Panc1 (cell line): Measurements from ENCODE around the gene ADAM12. TPM values are rescaled to one million over a fixed set of nuclear protein-coding genes. Genes with fewer than 3 reads are reported as not detected.

ENCODE experiments used
- ATAC-seq: fragments of 200-7000 bp; cut with Tn5 transposase; 2 replicates; pipeline ENCODE4 v1.9.1; 2020; ENCODE audit warnings: mild to moderate bottlenecking, moderate library complexity
- BruUV-seq: library from RNA; stranded (reverse); fragments of 400-500 nt; replicated peaks from 2 replicates; lab custom pipeline; 2021; lab: Mats Ljungman, UMichigan
- CTCF ChIA-PET: fragments of 300-600 bp; sonication (Branson Sonifier 250); formaldehyde crosslinking; loops from one replicate; lab custom pipeline; 2022; ENCODE audit warnings: antibody characterized with exemption; lab: Charles Lee
- POLR2A ChIA-PET: fragments of 300-600 bp; sonication (Branson Sonifier 250); formaldehyde crosslinking; loops from one replicate; lab custom pipeline; 2022; ENCODE audit warnings: antibody characterized with exemption; lab: Charles Lee
- DNase-seq: peaks from one replicate; pipeline ENCODE4 v3.0.0-alpha.2; 2010; ENCODE audit warnings: low read depth, low spot score
- H3K27ac ChIP-seq: 2 replicates; pipeline ENCODE4 v1.5.1; 2011; ENCODE audit warnings: mild to moderate bottlenecking, low read length, inconsistent platforms
- H3K27me3 ChIP-seq: fragments of 200-500 bp; sonication (Bioruptor generic); 2 replicates; pipeline ENCODE4 v1.6.0; 2014; ENCODE audit warnings: low read length, inconsistent platforms; ENCODE audit not compliant: control insufficient read depth, insufficient read depth
- H3K36me3 ChIP-seq: fragments of 200-500 bp; sonication (Bioruptor generic); 2 replicates; pipeline ENCODE4 v1.5.1; 2014; ENCODE audit warnings: inconsistent platforms, mild to moderate bottlenecking, low read length, moderate library complexity; ENCODE audit not compliant: control insufficient read depth, insufficient read depth
- H3K4me1 ChIP-seq: 2 replicates; pipeline ENCODE4 v1.5.1; 2011; ENCODE audit warnings: inconsistent platforms, mild to moderate bottlenecking, low read length, moderate library complexity; ENCODE audit not compliant: control insufficient read depth, insufficient read depth
- H3K4me3 ChIP-seq, 2 experiments: 2 replicates each; pipeline ENCODE4 v1.5.1; 2011 to 2012; ENCODE audit warnings: low read depth in 2 of 2, low read length in 2 of 2, mild to moderate bottlenecking in 2 of 2, inconsistent platforms in 1 of 2, moderate library complexity in 1 of 2
- H3K9me3 ChIP-seq: fragments of 200-500 bp; sonication (Bioruptor generic); 2 replicates; pipeline ENCODE4 v1.5.1; 2014; ENCODE audit warnings: low read depth, mild to moderate bottlenecking, inconsistent platforms, low read length, moderate library complexity; ENCODE audit not compliant: control insufficient read depth, insufficient read depth
- CTCF ChIP-seq: fragments of 450-650 bp; IDR thresholded peaks from 2 replicates; pipeline ENCODE4 v1.5.1; 2017; ENCODE audit warnings: mild to moderate bottlenecking
- POLR2AphosphoS5 ChIP-seq: IDR thresholded peaks from 2 replicates; pipeline ENCODE4 v1.6.1; 2012; ENCODE audit warnings: mild to moderate bottlenecking, low read depth, low read length, moderate library complexity
- SIN3A ChIP-seq: IDR thresholded peaks from 2 replicates; pipeline ENCODE4 v1.6.1; 2012; ENCODE audit warnings: low read depth, mild to moderate bottlenecking, low read length, moderate library complexity, borderline replicate concordance; ENCODE audit not compliant: insufficient read depth
- TCF7L2 ChIP-seq: IDR thresholded peaks from 2 replicates; pipeline ENCODE4 v1.6.1; 2011; ENCODE audit warnings: mild to moderate bottlenecking, low read depth, low read length, inconsistent platforms
- in situ Hi-C: cut with HindIII; loops from 2 replicates; pipeline ENCODE4 v1.10.0; 2016; ENCODE audit warnings: low sequenced_read_pairs, low pct_unique_long_range_greater_than_20kb
- intact Hi-C: fragments of 100-400 bp; cut with micrococcal nuclease; formaldehyde crosslinking; loops from one replicate; pipeline ENCODE4 v1.10.0; 2022; ENCODE audit not compliant: unreplicated experiment
- total RNA-seq: library from RNA; stranded (reverse); gene quantifications from one replicate; pipeline ENCODE4 v1.2.1, GENCODE V29; 2021; ENCODE audit not compliant: unreplicated experiment
- TF ChIP-seq, protein P1 (sequence below), 2 experiments: IDR thresholded peaks; 2 replicates each; pipeline ENCODE4 v1.6.1; 2011 to 2012; ENCODE audit warnings: low read depth in 2 of 2, control low read depth in 1 of 2, low read length in 1 of 2, mild to moderate bottlenecking in 1 of 2, moderate library complexity in 1 of 2; ENCODE audit not compliant: insufficient read depth in 1 of 2

Gene ADAM12
- total RNA-seq, 1 experiment from 2014 or later = 0.10 TPM

DNA sequence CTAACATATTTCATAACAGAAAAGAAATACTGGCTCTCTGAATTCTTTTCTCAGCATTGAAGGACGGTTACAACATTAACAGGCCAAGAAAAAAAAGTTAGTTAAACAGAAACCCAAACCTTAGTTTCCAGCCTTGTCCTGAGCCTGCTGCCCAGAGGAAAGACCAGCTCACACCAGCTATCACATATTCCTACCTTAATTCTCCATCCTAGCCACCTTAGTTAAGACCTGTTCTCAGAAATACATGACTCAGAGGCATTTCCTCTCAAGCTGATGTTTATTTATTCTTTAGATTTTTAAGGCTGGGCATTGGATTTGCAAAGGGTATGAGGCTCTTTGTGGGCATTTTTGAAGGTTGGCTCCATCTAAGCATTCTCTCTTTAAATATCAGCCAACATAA is 34.3 kb upstream of the ADAM12 start:
- Histone ChIP-seq H3K27me3 (no peaks in the 10 kb centered on the region), H3K4me3 (no peak overlapping the region), H3K4me1 (no peaks in the 10 kb centered on the region), H3K9me3 (peaks cover 8% of the 10 kb centered on the region; the same call in 1 of the 2 replicates), H3K36me3 (no peaks in the 10 kb centered on the region), H3K27ac (no peak overlapping the region)
- CTCF ChIA-PET = no interaction called here
- in situ Hi-C loops = no loop called here
- intact Hi-C loops = no loop called here
- TF ChIP-seq SIN3A = no peak
- TF ChIP-seq CTCF = no peak
- ATAC-seq (no peak), DNase-seq (no peak)
- no TSS peak for BruUV-seq
- POLR2A ChIA-PET = no interaction called here

GRCh38 chr10:126421756-126422256 is 33.5 kb upstream of the ADAM12 start:
- no peak for TF ChIP-seq POLR2AphosphoS5
- TF ChIP-seq, protein P1, sequence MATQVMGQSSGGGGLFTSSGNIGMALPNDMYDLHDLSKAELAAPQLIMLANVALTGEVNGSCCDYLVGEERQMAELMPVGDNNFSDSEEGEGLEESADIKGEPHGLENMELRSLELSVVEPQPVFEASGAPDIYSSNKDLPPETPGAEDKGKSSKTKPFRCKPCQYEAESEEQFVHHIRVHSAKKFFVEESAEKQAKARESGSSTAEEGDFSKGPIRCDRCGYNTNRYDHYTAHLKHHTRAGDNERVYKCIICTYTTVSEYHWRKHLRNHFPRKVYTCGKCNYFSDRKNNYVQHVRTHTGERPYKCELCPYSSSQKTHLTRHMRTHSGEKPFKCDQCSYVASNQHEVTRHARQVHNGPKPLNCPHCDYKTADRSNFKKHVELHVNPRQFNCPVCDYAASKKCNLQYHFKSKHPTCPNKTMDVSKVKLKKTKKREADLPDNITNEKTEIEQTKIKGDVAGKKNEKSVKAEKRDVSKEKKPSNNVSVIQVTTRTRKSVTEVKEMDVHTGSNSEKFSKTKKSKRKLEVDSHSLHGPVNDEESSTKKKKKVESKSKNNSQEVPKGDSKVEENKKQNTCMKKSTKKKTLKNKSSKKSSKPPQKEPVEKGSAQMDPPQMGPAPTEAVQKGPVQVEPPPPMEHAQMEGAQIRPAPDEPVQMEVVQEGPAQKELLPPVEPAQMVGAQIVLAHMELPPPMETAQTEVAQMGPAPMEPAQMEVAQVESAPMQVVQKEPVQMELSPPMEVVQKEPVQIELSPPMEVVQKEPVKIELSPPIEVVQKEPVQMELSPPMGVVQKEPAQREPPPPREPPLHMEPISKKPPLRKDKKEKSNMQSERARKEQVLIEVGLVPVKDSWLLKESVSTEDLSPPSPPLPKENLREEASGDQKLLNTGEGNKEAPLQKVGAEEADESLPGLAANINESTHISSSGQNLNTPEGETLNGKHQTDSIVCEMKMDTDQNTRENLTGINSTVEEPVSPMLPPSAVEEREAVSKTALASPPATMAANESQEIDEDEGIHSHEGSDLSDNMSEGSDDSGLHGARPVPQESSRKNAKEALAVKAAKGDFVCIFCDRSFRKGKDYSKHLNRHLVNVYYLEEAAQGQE (IDR thresholded peaks at IDR 0.05; ENCODE audit: insufficient read depth in 1 of 2, low read depth in 2 of 2, low read length in 1 of 2) = no peak
- TF ChIP-seq TCF7L2 = no peak
- no peak for TF ChIP-seq SIN3A
- TF ChIP-seq CTCF = no peak
- no peaks in the 10 kb centered on the region for H3K36me3 ChIP-seq
- H3K9me3 ChIP-seq = peaks cover 8% of the 10 kb centered on the region; the same call in 1 of the 2 replicates
- CTCF ChIA-PET = no interaction called here
- BruUV-seq = no TSS peak
- POLR2A ChIA-PET = no interaction called here
- DNase-seq = no peak
- no peak for ATAC-seq
- in situ Hi-C loops = no loop called here
- H3K27ac ChIP-seq = no peak overlapping the region
- H3K27me3 ChIP-seq = no peaks in the 10 kb centered on the region
- intact Hi-C loops = no loop called here
- no peaks in the 10 kb centered on the region for H3K4me1 ChIP-seq
- H3K4me3 ChIP-seq = no peak overlapping the region
